ENCODE data around the gene CROT.

GRCh38 chr7:87339373-87339897 is 6.0 kb upstream of the CROT start:
- TF ChIP-seq CTCF (IDR thresholded peaks at IDR 0.05; ENCODE audit: low read depth, low read length, poor library complexity, severe bottlenecking) (no peak), EZH2phosphoT487 (IDR thresholded peaks at IDR 0.05; ENCODE audit: borderline replicate concordance, low read length) (no peak)
